SK-N-SH (cell line): Measurements from ENCODE around the gene ATXN2. TPM values are rescaled to one million over a fixed set of nuclear protein-coding genes. Genes with fewer than 3 reads are reported as not detected.

Source experiments
- CTCF ChIA-PET: fragments of 300-600, 350-600 bp; formaldehyde crosslinking; extraction: SDS; loops from one replicate; lab custom pipeline; 2021; lab: Yijun Ruan, JAX
- POLR2A ChIA-PET: fragments of 350-600 bp; sonication (Branson Sonifier 250); formaldehyde crosslinking; extraction: SDS; loops from one replicate; lab custom pipeline; 2020; ENCODE audit warnings: antibody characterized with exemption, inconsistent platforms; lab: Yijun Ruan, JAX
- DNase-seq: peaks from one replicate; pipeline ENCODE4 v3.0.0; 2012
- H2AFZ ChIP-seq: fragments of 200-600 bp; sonication (generic); 2 replicates; pipeline ENCODE4 v1.8.1; 2016; ENCODE audit warnings: antibody characterized with exemption, mild to moderate bottlenecking, low read depth
- H3F3A ChIP-seq: fragments of 200-600 bp; sonication (generic); replicated peaks from 2 replicates; pipeline ENCODE3; 2016; ENCODE audit warnings: antibody characterized with exemption, mild to moderate bottlenecking; ENCODE audit not compliant: insufficient read depth
- H3K27ac ChIP-seq, 2 experiments: fragments of 200-500 bp in 1 of 2; fragments of 200-600 bp in 1 of 2; sonication (Bioruptor generic) in 1 of 2; sonication (generic), shearing (Covaris generic) in 1 of 2; 2 replicates each; pipeline versions ENCODE4 v1.5.1 to v1.6.1; 2014 to 2016; ENCODE audit warnings: low read depth in 2 of 2, inconsistent platforms in 1 of 2, low read length in 1 of 2, mild to moderate bottlenecking in 1 of 2, mixed read lengths in 1 of 2
- H3K27me3 ChIP-seq: fragments of 200-600 bp; sonication (generic), shearing (Covaris generic); 2 replicates; pipeline ENCODE4 v1.6.1; 2016; ENCODE audit warnings: mixed run types; ENCODE audit not compliant: insufficient read depth
- H3K36me3 ChIP-seq, 2 experiments: fragments of 200-500 bp in 1 of 2; fragments of 200-600 bp in 1 of 2; sonication (Bioruptor generic) in 1 of 2; sonication (generic) in 1 of 2; replicated peaks in 1 of 2; 2 replicates each; pipeline versions ENCODE3 to v1.5.1; 2014 to 2016; ENCODE audit warnings: low read length in 1 of 2, mild to moderate bottlenecking in 1 of 2; ENCODE audit not compliant: insufficient read depth in 2 of 2, control insufficient read depth in 1 of 2
- H3K4me1 ChIP-seq, 2 experiments: fragments of 200-500 bp in 1 of 2; fragments of 200-600 bp in 1 of 2; sonication (Bioruptor generic) in 1 of 2; sonication (generic), shearing (Covaris generic) in 1 of 2; 2 replicates each; pipeline versions ENCODE4 v1.5.1 to v1.6.1; 2014 to 2016; ENCODE audit warnings: low read depth in 1 of 2, low read length in 1 of 2, mixed run types in 1 of 2; ENCODE audit not compliant: insufficient read depth in 2 of 2, control insufficient read depth in 1 of 2
- H3K4me2 ChIP-seq: fragments of 200-600 bp; sonication (generic), shearing (Covaris generic); 2 replicates; pipeline ENCODE4 v1.6.1; 2017; ENCODE audit warnings: mixed run types
- H3K4me3 ChIP-seq, 2 experiments: fragments of 200-500 bp in 1 of 2; fragments of 200-600 bp in 1 of 2; sonication (Bioruptor generic) in 1 of 2; sonication (generic), shearing (Covaris generic) in 1 of 2; 2 replicates each; pipeline versions ENCODE4 v1.5.1 to v1.8.1; 2014 to 2016; ENCODE audit warnings: low read depth in 2 of 2, inconsistent platforms in 1 of 2, low read length in 1 of 2, mild to moderate bottlenecking in 1 of 2, mixed read lengths in 1 of 2, moderate library complexity in 1 of 2
- H3K79me2 ChIP-seq: fragments of 200-600 bp; sonication (generic); 2 replicates; pipeline ENCODE4 v1.8.1; 2017; ENCODE audit warnings: mild to moderate bottlenecking; ENCODE audit not compliant: insufficient read depth
- H3K9ac ChIP-seq: fragments of 200-600 bp; sonication (generic); 2 replicates; pipeline ENCODE4 v1.6.1; 2017; ENCODE audit warnings: mixed run types
- H3K9me2 ChIP-seq: fragments of 200-600 bp; sonication (generic); 2 replicates; pipeline ENCODE4 v1.6.1; 2017; ENCODE audit warnings: mixed run types
- H3K9me3 ChIP-seq: fragments of 200-600 bp; sonication (generic); 2 replicates; pipeline ENCODE4 v1.6.1; 2017; ENCODE audit warnings: mixed run types, mild to moderate bottlenecking, moderate library complexity
- H4K20me1 ChIP-seq: fragments of 200-600 bp; sonication (generic); 2 replicates; pipeline ENCODE4 v1.6.1; 2017; ENCODE audit warnings: mild to moderate bottlenecking, mixed run types; ENCODE audit not compliant: insufficient read depth
- CHD2 ChIP-seq: fragments of 150-350 bp; IDR thresholded peaks from 2 replicates; pipeline ENCODE4 v1.6.1; 2018; ENCODE audit warnings: low read length; ENCODE audit not compliant: partially characterized antibody
- CTCF ChIP-seq: fragments of 200-600 bp; sonication (generic); IDR thresholded peaks from 2 replicates; pipeline ENCODE4 v1.6.1; 2017; ENCODE audit warnings: antibody characterized with exemption, mild to moderate bottlenecking, moderate library complexity
- EP300 ChIP-seq, 2 experiments: IDR thresholded peaks; 2 replicates each; pipeline versions ENCODE4 v1.4.0 to v1.6.1; 2012; ENCODE audit warnings: borderline replicate concordance in 1 of 2, low read depth in 1 of 2, low read length in 1 of 2
- FOSL2 ChIP-seq: IDR thresholded peaks from 2 replicates; pipeline ENCODE4 v1.4.0; 2012; ENCODE audit warnings: low read depth, mild to moderate bottlenecking, moderate library complexity, borderline replicate concordance
- FOXJ3 ChIP-seq: sonication (generic); formaldehyde crosslinking; IDR thresholded peaks from 2 replicates; pipeline ENCODE4 v1.5.1; 2020; ENCODE audit warnings: mild to moderate bottlenecking, missing genetic modification reagents
- FOXM1 ChIP-seq: IDR thresholded peaks from 2 replicates; pipeline ENCODE4 v1.4.0; 2012; ENCODE audit warnings: low read depth, mild to moderate bottlenecking
- MXI1 ChIP-seq: IDR thresholded peaks from 2 replicates; pipeline ENCODE4 v1.6.1; 2012; ENCODE audit warnings: mild to moderate bottlenecking, low read depth, low read length, improper control_type of control experiment
- NRF1 ChIP-seq: IDR thresholded peaks from 2 replicates; pipeline ENCODE4 v1.6.1; 2012; ENCODE audit warnings: low read depth, mild to moderate bottlenecking, low read length
- PBX3 ChIP-seq: IDR thresholded peaks from 2 replicates; pipeline ENCODE4; 2012
- REST ChIP-seq: IDR thresholded peaks from 2 replicates; pipeline ENCODE4 v1.6.1; 2012; ENCODE audit warnings: mild to moderate bottlenecking, low read depth, low read length, moderate library complexity
- SIN3A ChIP-seq: IDR thresholded peaks from 2 replicates; pipeline ENCODE4 v1.6.1; 2012; ENCODE audit warnings: low read depth, mild to moderate bottlenecking, low read length, moderate library complexity, borderline replicate concordance
- TAF1 ChIP-seq: IDR thresholded peaks from 2 replicates; pipeline ENCODE4 v1.6.1; 2012; ENCODE audit warnings: low read depth, mild to moderate bottlenecking, low read length, moderate library complexity, borderline replicate concordance
- TCF12 ChIP-seq: IDR thresholded peaks from 2 replicates; pipeline ENCODE4 v1.4.0; 2012
- TEAD4 ChIP-seq: IDR thresholded peaks from 2 replicates; pipeline ENCODE4 v1.4.0; 2012; ENCODE audit warnings: mild to moderate bottlenecking, borderline replicate concordance; ENCODE audit not compliant: insufficient read depth
- USF2 ChIP-seq: fragments of 150-350 bp; IDR thresholded peaks from 2 replicates; pipeline ENCODE4 v1.6.1; 2017; ENCODE audit warnings: antibody characterized with exemption, low read length, low read depth, borderline replicate concordance
- YY1 ChIP-seq: IDR thresholded peaks from 2 replicates; pipeline ENCODE4 v1.4.0; 2012; ENCODE audit warnings: low read depth, mild to moderate bottlenecking
- ZBTB33 ChIP-seq: IDR thresholded peaks from 2 replicates; pipeline ENCODE4 v1.4.0; 2012; ENCODE audit warnings: low read depth, borderline replicate concordance
- WGBS: methylation state at CpG from one replicate; pipeline ENCODE4 v1.1.6; 2017; ENCODE audit warnings: low lambda C conversion rate; 5-methylcytosine and 5-hydroxymethylcytosine counted together
- polyA plus RNA-seq, 3 experiments: library from polyadenylated mRNA; depleted of rRNA; stranded (reverse); fragments of >200 nt; gene quantifications; 2 replicates each; pipeline ENCODE4 v1.2.3, GENCODE V29; 2012

ATXN2 gene
- polyA plus RNA-seq, 1 of the 3 experiments (the other 2 are of a cell fraction) = 35.7 TPM

GRCh38 chr12:111425655-111426054 is 173.5 kb downstream of the ATXN2 start:
- no peaks in the 10 kb centered on the region for H3K27me3 ChIP-seq

More at GRCh38 chr12:111425655-111426054, 173.5 kb downstream of the ATXN2 start:
- POLR2A ChIA-PET = no interaction called here
- Histone ChIP-seq H3K4me1 (peaks cover 11 to 24% of the 10 kb centered on the region in 2 experiments; a peak in 2 of 4 replicates), H3K9ac (no peak overlapping the region), H3K9me2 (no peaks in the 10 kb centered on the region), H4K20me1 (peaks cover 95% of the 10 kb centered on the region), H3K4me2 (no peak overlapping the region; the same call in 1 of the 2 replicates), H3K9me3 (no peaks in the 10 kb centered on the region), H3K4me3 (no peak overlapping the region), H2AFZ (no peak overlapping the region), H3K27ac (peak overlapping the region in 1 of 2 experiments; percentile 8; a peak in 1 of 4 replicates), H3K79me2 (peaks cover 98% of the 10 kb centered on the region), H3K36me3 (peaks cover 0 to 20% of the 10 kb centered on the region in 2 experiments), H3F3A (no peaks in the 10 kb centered on the region)
- no peak for DNase-seq
- CTCF ChIA-PET = interaction anchor here (1.1 to 1.7 kb wide), 3 partner anchors 10 to 29 kb away, joined by 3 to 9 read pairs (median 9); no protein-coding TSS in a partner anchor
- TF ChIP-seq CHD2 = no peak
- no peak for TF ChIP-seq NRF1
- TF ChIP-seq EP300 (IDR thresholded peaks at IDR 0.05; ENCODE audit: borderline replicate concordance in 1 of 2, low read depth in 1 of 2, low read length in 1 of 2) = no peak
- no peak for TF ChIP-seq SIN3A
- TF ChIP-seq ZBTB33 = no peak
- TF ChIP-seq PBX3 = no peak
- no peak for TF ChIP-seq FOXJ3
- no peak for TF ChIP-seq TAF1
- TF ChIP-seq CTCF = no peak
- TF ChIP-seq TEAD4 = no peak
- no peak for TF ChIP-seq FOSL2
- no peak for TF ChIP-seq FOXM1
- no peak for TF ChIP-seq TCF12
- TF ChIP-seq YY1 = no peak
- TF ChIP-seq REST = no peak
- TF ChIP-seq MXI1 = no peak
- no peak for TF ChIP-seq USF2
- WGBS = 77% methylated on average over 5 of the region's 8 CpGs
